Neural progenitor cell (in vitro differentiated cells): Measurements from ENCODE around the gene LIN7C. TPM values are rescaled to one million over a fixed set of nuclear protein-coding genes. Genes with fewer than 3 reads are reported as not detected.

Experiments
- DNase-seq: peaks from one replicate; pipeline ENCODE4 v3.0.0-alpha.2; 2016; ENCODE audit warnings: low spot score
- H2AFZ ChIP-seq: fragments of 200-600 bp; sonication (generic); replicated peaks from 2 replicates; pipeline ENCODE4 v1.6.1; 2016; ENCODE audit warnings: antibody characterized with exemption
- H3F3A ChIP-seq: fragments of 200-600 bp; sonication (generic); 2 replicates; pipeline ENCODE4 v1.6.1; 2016; ENCODE audit warnings: antibody characterized with exemption, low read depth
- H3K27ac ChIP-seq: fragments of 200-600 bp; sonication (generic); 2 replicates; pipeline ENCODE4 v1.5.1; 2016; ENCODE audit warnings: mild to moderate bottlenecking
- H3K27me3 ChIP-seq: fragments of 200-600 bp; sonication (generic); 2 replicates; pipeline ENCODE4 v1.6.1; 2016; ENCODE audit warnings: mild to moderate bottlenecking, moderate library complexity
- H3K36me3 ChIP-seq: fragments of 200-600 bp; sonication (generic); 2 replicates; pipeline ENCODE4 v1.5.1; 2016
- H3K4me1 ChIP-seq: fragments of 200-600 bp; sonication (generic); 2 replicates; pipeline ENCODE4 v1.6.1; 2016; ENCODE audit warnings: mixed run types
- H3K4me2 ChIP-seq: fragments of 200-600 bp; sonication (generic); 2 replicates; pipeline ENCODE4 v1.6.1; 2016
- H3K4me3 ChIP-seq: fragments of 200-600 bp; sonication (generic); 2 replicates; pipeline ENCODE4 v1.5.1; 2016
- H3K79me2 ChIP-seq: fragments of 200-600 bp; sonication (generic); 2 replicates; pipeline ENCODE4 v1.6.1; 2016; ENCODE audit warnings: low read depth
- H3K9ac ChIP-seq: fragments of 200-600 bp; sonication (generic); 2 replicates; pipeline ENCODE4 v1.6.1; 2016
- H3K9me3 ChIP-seq: fragments of 200-600 bp; sonication (generic); 2 replicates; pipeline ENCODE4 v1.5.1; 2016; ENCODE audit warnings: low read depth
- H4K20me1 ChIP-seq: fragments of 200-600 bp; sonication (generic); 2 replicates; pipeline ENCODE4 v1.6.1; 2016; ENCODE audit warnings: low read depth
- H3K27ac Mint-ChIP-seq: 3 replicates; pipeline ENCODE4 v1.8.0; 2021; ENCODE audit warnings: mixed read lengths
- H3K27me3 Mint-ChIP-seq: 2 replicates; pipeline ENCODE4 v1.8.0; 2022; ENCODE audit warnings: low read depth, mild to moderate bottlenecking, inconsistent platforms, moderate library complexity, mixed read lengths; ENCODE audit not compliant: insufficient read depth
- H3K36me3 Mint-ChIP-seq: 3 replicates; pipeline ENCODE4 v1.8.0; 2021; ENCODE audit warnings: mixed read lengths
- H3K4me1 Mint-ChIP-seq: 3 replicates; pipeline ENCODE4 v1.8.0; 2021; ENCODE audit warnings: mixed read lengths
- H3K4me3 Mint-ChIP-seq: 3 replicates; pipeline ENCODE4 v1.8.0; 2021; ENCODE audit warnings: mild to moderate bottlenecking, moderate library complexity, mixed read lengths
- H3K9me3 Mint-ChIP-seq: 3 replicates; pipeline ENCODE4 v1.8.0; 2020; ENCODE audit warnings: mixed read lengths
- EZH2 ChIP-seq: fragments of 200-600 bp; sonication (generic); IDR thresholded peaks from 2 replicates; pipeline ENCODE4 v1.6.1; 2017; ENCODE audit warnings: antibody characterized with exemption, mild to moderate bottlenecking, moderate library complexity
- EZH2phosphoT487 ChIP-seq: fragments of 200-600 bp; sonication (generic); IDR thresholded peaks from 2 replicates; pipeline ENCODE4 v1.6.1; 2017; ENCODE audit warnings: antibody characterized with exemption
- total RNA-seq: library from RNA; depleted of rRNA; stranded (reverse); fragments of >200 nt; gene quantifications from 2 replicates; pipeline ENCODE4 v1.2.3, GENCODE V29; 2015; ENCODE audit warnings: low replicate concordance
- TF ChIP-seq, protein P1 (sequence below): fragments of 200-600 bp; sonication (generic); IDR thresholded peaks from 2 replicates; pipeline ENCODE4 v1.5.1; 2017; ENCODE audit warnings: antibody characterized with exemption, mild to moderate bottlenecking

The LIN7C gene
- total RNA-seq, 1 donor from 2014 or later, result 82.1 TPM

DNA sequence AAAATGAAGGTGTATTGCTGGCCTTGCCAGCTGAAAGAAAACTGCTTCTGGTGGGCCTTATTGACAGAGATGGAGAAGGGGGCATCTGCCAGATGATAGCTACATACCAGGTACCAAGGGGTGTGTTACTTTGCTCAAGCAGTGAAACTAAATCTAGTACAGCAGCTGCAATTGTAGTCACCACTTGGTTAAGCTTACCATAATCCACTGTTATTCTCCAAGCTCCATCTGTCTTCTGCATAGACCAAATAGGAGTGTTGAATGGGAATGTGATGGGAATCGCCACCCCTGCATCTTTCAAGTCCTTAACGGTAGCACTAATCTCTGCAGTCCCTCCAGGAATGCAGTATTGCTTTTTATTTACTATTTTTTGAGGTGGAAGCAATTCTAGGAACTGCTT, 45.8 kb upstream of the LIN7C start:
- peaks cover 4% of the 10 kb centered on the region for H3K4me1 ChIP-seq
- H3K4me3 ChIP-seq, result no peak overlapping the region
- no peaks in the 10 kb centered on the region for H3K9me3 ChIP-seq
- no peak overlapping the region for H3K27ac ChIP-seq
- no peaks in the 10 kb centered on the region for H3K79me2 ChIP-seq
- DNase-seq, result no peak
- no peak overlapping the region for H3K4me2 ChIP-seq
- H3K9ac ChIP-seq, result no peak overlapping the region
- no peak overlapping the region for H3K4me3 Mint-ChIP-seq
- no peaks in the 10 kb centered on the region for H3K27me3 ChIP-seq
- no peaks in the 10 kb centered on the region for H4K20me1 ChIP-seq
- TF ChIP-seq, protein P1, sequence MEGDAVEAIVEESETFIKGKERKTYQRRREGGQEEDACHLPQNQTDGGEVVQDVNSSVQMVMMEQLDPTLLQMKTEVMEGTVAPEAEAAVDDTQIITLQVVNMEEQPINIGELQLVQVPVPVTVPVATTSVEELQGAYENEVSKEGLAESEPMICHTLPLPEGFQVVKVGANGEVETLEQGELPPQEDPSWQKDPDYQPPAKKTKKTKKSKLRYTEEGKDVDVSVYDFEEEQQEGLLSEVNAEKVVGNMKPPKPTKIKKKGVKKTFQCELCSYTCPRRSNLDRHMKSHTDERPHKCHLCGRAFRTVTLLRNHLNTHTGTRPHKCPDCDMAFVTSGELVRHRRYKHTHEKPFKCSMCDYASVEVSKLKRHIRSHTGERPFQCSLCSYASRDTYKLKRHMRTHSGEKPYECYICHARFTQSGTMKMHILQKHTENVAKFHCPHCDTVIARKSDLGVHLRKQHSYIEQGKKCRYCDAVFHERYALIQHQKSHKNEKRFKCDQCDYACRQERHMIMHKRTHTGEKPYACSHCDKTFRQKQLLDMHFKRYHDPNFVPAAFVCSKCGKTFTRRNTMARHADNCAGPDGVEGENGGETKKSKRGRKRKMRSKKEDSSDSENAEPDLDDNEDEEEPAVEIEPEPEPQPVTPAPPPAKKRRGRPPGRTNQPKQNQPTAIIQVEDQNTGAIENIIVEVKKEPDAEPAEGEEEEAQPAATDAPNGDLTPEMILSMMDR, result no peak
- TF ChIP-seq EZH2, result no peak
- TF ChIP-seq EZH2phosphoT487, result no peak
- H3F3A ChIP-seq, result no peaks in the 10 kb centered on the region
- H3K4me1 Mint-ChIP-seq, result no peaks in the 10 kb centered on the region
- no peaks in the 10 kb centered on the region for H3K36me3 Mint-ChIP-seq
- no peak overlapping the region for H3K27ac Mint-ChIP-seq
- H2AFZ ChIP-seq, result no peak overlapping the region
- no peaks in the 10 kb centered on the region for H3K36me3 ChIP-seq
- no peaks in the 10 kb centered on the region for H3K9me3 Mint-ChIP-seq
- H3K27me3 Mint-ChIP-seq, result peaks cover 2% of the 10 kb centered on the region

DNA sequence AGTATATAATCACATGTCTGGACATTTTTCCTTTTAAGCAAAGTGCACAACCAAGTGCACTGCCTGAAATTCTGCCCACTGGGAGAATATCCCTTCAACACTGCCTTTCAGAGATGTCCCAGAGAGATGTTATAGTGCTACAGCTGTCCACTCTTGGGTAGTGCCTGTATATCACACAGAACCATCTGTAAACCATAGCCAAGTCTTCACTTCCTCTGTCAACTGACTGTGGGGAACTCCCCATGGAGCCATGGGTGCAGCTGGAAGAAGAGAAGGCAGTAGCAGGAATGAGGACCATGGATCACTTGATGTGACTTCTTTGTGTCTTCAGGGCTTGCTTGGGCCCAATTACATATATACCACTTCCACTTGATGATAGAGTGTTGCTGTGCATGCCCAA, 44.6 kb upstream of the LIN7C start:
- no peak for TF ChIP-seq EZH2
- TF ChIP-seq, protein P1, result no peak
- TF ChIP-seq EZH2phosphoT487, result no peak

DNA sequence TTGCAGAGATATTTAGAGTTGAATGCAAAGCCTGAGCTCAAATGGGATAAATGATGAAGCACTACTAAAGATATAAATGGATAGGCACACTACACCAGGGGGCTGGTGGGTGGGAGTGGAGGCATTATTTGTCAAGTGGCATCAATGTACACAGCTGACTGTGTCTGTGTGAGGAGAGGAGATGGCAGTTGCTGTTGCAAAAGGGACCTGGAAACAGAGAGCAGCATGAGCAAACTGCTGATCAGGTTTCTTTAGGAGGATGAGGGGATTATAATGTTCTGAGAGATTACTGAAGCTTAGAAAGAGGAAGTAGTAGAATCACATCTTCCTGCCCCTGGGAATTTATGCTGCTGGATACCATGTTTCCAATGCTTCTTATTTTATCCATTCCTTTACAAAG, 39.4 kb upstream of the LIN7C start:
- H4K20me1 ChIP-seq, result no peaks in the 10 kb centered on the region
- H3K9me3 ChIP-seq, result no peaks in the 10 kb centered on the region
- Mint-ChIP-seq H3K4me3 (no peak overlapping the region), H3K27ac (no peak overlapping the region), H3K9me3 (no peaks in the 10 kb centered on the region), H3K4me1 (peaks cover 3% of the 10 kb centered on the region), H3K36me3 (no peaks in the 10 kb centered on the region), H3K27me3 (peaks cover 3% of the 10 kb centered on the region)
- H3K27ac ChIP-seq, result no peak overlapping the region
- H3K36me3 ChIP-seq, result no peaks in the 10 kb centered on the region
- TF ChIP-seq EZH2phosphoT487, result no peak
- no peak for TF ChIP-seq EZH2
- TF ChIP-seq, protein P1, result no peak
- H3F3A ChIP-seq, result no peaks in the 10 kb centered on the region
- no peak overlapping the region for H3K9ac ChIP-seq
- no peak overlapping the region for H3K4me3 ChIP-seq
- H3K4me1 ChIP-seq, result peaks cover 6% of the 10 kb centered on the region
- peak; percentile 7 for DNase-seq
- H2AFZ ChIP-seq, result no peak overlapping the region
- peak overlapping the region; percentile 8 for H3K4me2 ChIP-seq
- no peaks in the 10 kb centered on the region for H3K79me2 ChIP-seq
- no peaks in the 10 kb centered on the region for H3K27me3 ChIP-seq

More for the DNA sequence above, 44.6 kb upstream of the LIN7C start:
- no peaks in the 10 kb centered on the region for H3K79me2 ChIP-seq
- Mint-ChIP-seq H3K27me3 (peaks cover 2% of the 10 kb centered on the region), H3K9me3 (no peaks in the 10 kb centered on the region), H3K4me1 (no peaks in the 10 kb centered on the region), H3K4me3 (no peak overlapping the region), H3K36me3 (no peaks in the 10 kb centered on the region), H3K27ac (no peak overlapping the region)
- H3K36me3 ChIP-seq, result no peaks in the 10 kb centered on the region
- no peaks in the 10 kb centered on the region for H3K27me3 ChIP-seq
- H3K4me3 ChIP-seq, result no peak overlapping the region
- no peaks in the 10 kb centered on the region for H4K20me1 ChIP-seq
- H3K9me3 ChIP-seq, result no peaks in the 10 kb centered on the region
- DNase-seq, result no peak
- no peaks in the 10 kb centered on the region for H3F3A ChIP-seq
- no peak overlapping the region for H3K4me2 ChIP-seq
- peaks cover 5% of the 10 kb centered on the region for H3K4me1 ChIP-seq
- H3K9ac ChIP-seq, result no peak overlapping the region
- H3K27ac ChIP-seq, result no peak overlapping the region
- H2AFZ ChIP-seq, result no peak overlapping the region
